Esophagus muscularis mucosa (tissue), 4 donors: ENCODE measurements around the gene WDR3. TPM values are rescaled to one million over a fixed set of nuclear protein-coding genes. Genes with fewer than 3 reads are reported as not detected.
A peak's percentile ranks its signal among the peaks of the same experiment; 100 is the strongest.

Experiments
- DNase-seq: peaks from one replicate; pipeline ENCODE4 v3.0.0-alpha.2; 2017; ENCODE audit errors: extremely low spot score
- H3K27ac ChIP-seq, 4 donors: fragments of 200-600 bp; sonication (generic); replicated peaks in 1 of 4; 1 replicate in 3 of 4; 2 replicates in 1 of 4; pipeline ENCODE4 v1.5.1; 2016 to 2019; ENCODE audit warnings: mild to moderate bottlenecking in 1 of 4
- H3K27me3 ChIP-seq, 4 donors: fragments of 200-600 bp; sonication (generic); one replicate each; pipeline versions ENCODE4 v1.5.1 to v1.6.0; 2016 to 2019
- H3K36me3 ChIP-seq, 4 donors: fragments of 200-600 bp; sonication (generic); one replicate each; pipeline ENCODE4 v1.5.1; 2016 to 2019
- H3K4me1 ChIP-seq, 4 donors: fragments of 200-600 bp; sonication (generic); one replicate each; pipeline ENCODE4 v1.5.1; 2016 to 2019
- H3K4me3 ChIP-seq, 4 donors: fragments of 200-600 bp; sonication (generic); 1 replicate in 2 of 4; 2 replicates in 2 of 4; pipeline ENCODE4 v1.5.1; 2016 to 2019; ENCODE audit warnings: mild to moderate bottlenecking in 4 of 4, moderate library complexity in 1 of 4
- H3K9me3 ChIP-seq, 4 donors: fragments of 200-600 bp; sonication (generic); 1 replicate in 3 of 4; 2 replicates in 1 of 4; pipeline ENCODE4 v1.5.1; 2016 to 2019
- EP300 ChIP-seq: sonication (generic); formaldehyde crosslinking; IDR thresholded peaks from one replicate; pipeline ENCODE4 v1.6.1; 2017; ENCODE audit warnings: antibody characterized with exemption
- POLR2A ChIP-seq: fragments of 450-650 bp; IDR thresholded peaks from one replicate; pipeline ENCODE4 v1.6.1; 2017; ENCODE audit warnings: antibody characterized with exemption, moderate library complexity, mild to moderate bottlenecking, low read depth
- POLR2AphosphoS5 ChIP-seq, 2 donors: sonication (generic); formaldehyde crosslinking; IDR thresholded peaks; one replicate each; pipeline ENCODE4 v1.6.1; 2017; ENCODE audit warnings: antibody characterized with exemption in 2 of 2
- WGBS: methylation state at CpG from one replicate; pipeline ENCODE4 v1.1.5; 2018; 5-methylcytosine and 5-hydroxymethylcytosine counted together
- intact Hi-C: fragments of 100-400 bp; cut with DNase I; formaldehyde crosslinking; loops from one replicate; pipeline ENCODE4 v1.15.1; 2023
- total RNA-seq, 4 donors: library from RNA; depleted of rRNA; stranded (reverse); fragments of >200 nt; gene quantifications; one replicate each; pipeline versions ENCODE4 v1.1.0 to v1.2.1, GENCODE V29; 2016
- TF ChIP-seq, protein P1 (sequence below), 3 experiments: fragments of 200-600 bp in 2 of 3; fragments of 450-650 bp in 1 of 3; sonication (generic) in 2 of 3; IDR thresholded peaks; one replicate each; pipeline ENCODE4 v1.5.1; 2017 to 2019; ENCODE audit warnings: antibody characterized with exemption in 3 of 3, mild to moderate bottlenecking in 2 of 3, moderate library complexity in 1 of 3

Gene WDR3
- total RNA-seq, 4 donors from 2014 or later, result 6.2 to 12.4 (median 9.1) TPM

DNA sequence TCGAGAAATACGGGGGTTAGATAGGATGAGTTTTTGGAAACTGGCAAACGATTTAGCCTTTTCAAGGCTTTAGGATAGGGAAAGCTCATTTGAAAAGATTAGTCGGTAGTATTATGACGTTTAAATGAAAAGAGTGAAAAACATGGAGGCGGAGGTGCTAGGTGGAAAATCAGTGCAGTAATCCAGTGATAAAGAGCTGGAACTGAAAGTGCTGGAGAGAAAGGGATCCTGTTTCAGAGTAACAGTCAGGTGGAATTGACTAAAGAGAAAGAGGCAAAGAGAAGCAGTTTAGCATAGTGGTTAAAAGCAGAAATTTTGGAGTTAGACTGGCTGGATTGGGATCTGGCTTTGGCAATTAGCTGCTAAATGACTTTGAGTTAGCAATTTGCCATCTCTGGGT lies 945 bp downstream of the WDR3 start:
- 8% methylated on average over 6 of the region's 6 CpGs for WGBS
- intact Hi-C loops, result no loop called here
- Histone ChIP-seq H3K4me1 (peaks cover 19 to 39% (median 31%) of the 10 kb centered on the region in 4 donors), H3K36me3 (peaks cover 0 to 17% (median 8%) of the 10 kb centered on the region in 4 donors), H3K27ac (peak overlapping the region in 1 of 4 donors; percentile 93), H3K9me3 (no peaks in the 10 kb centered on the region), H3K4me3 (peak overlapping the region; percentile 82 to 97 (median 92)), H3K27me3 (no peaks in the 10 kb centered on the region)
- DNase-seq, result no peak
- no peak for TF ChIP-seq POLR2AphosphoS5 (IDR thresholded peaks at IDR 0.05)
- TF ChIP-seq POLR2A, result no peak
- TF ChIP-seq, protein P1, sequence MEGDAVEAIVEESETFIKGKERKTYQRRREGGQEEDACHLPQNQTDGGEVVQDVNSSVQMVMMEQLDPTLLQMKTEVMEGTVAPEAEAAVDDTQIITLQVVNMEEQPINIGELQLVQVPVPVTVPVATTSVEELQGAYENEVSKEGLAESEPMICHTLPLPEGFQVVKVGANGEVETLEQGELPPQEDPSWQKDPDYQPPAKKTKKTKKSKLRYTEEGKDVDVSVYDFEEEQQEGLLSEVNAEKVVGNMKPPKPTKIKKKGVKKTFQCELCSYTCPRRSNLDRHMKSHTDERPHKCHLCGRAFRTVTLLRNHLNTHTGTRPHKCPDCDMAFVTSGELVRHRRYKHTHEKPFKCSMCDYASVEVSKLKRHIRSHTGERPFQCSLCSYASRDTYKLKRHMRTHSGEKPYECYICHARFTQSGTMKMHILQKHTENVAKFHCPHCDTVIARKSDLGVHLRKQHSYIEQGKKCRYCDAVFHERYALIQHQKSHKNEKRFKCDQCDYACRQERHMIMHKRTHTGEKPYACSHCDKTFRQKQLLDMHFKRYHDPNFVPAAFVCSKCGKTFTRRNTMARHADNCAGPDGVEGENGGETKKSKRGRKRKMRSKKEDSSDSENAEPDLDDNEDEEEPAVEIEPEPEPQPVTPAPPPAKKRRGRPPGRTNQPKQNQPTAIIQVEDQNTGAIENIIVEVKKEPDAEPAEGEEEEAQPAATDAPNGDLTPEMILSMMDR (IDR thresholded peaks at IDR 0.05), result no peak
- no peak for TF ChIP-seq EP300

DNA sequence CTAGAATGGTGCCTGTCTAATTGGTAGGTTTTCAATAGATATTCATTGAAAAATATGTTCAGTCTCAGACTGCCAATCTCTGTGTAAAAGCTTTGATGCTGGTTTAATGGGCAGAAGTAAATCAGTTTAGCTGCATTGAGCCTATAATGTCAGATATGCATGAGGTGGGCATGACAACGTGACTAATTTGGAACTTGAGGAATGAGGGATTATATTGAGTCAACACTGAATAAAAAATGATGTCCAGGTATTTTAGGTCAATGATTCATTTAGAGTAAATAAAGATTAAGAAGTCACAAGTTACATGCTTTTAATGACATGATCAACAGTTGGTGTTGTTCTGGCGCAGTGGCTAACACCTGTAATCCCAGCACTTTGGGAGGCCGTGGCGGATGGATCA lies 3.0 kb downstream of the WDR3 start:
- intact Hi-C loops, result no loop called here
- 93% methylated on average over 4 of the region's 4 CpGs for whole genome bisulfite sequencing

DNA sequence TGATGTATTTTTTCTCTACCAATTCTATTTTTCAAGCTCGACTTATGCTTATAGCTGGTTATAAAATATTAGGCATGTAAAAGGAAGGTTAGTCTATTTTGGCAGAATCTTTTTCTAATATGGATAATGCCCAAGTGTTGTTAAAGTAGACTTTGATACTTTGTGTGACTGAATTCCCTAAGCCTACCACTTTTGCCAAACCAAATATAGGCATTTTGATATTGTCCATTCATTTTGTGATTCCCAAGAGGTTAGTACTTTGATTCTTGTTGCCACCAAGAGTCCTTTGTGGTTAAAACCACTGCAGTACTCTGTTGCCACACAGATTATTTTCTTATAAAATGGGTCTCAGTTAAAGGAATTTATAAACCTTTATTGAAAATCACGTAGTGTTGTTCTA lies 4.2 kb downstream of the WDR3 start:
- Histone ChIP-seq H3K9me3 (no peaks in the 10 kb centered on the region), H3K27me3 (no peaks in the 10 kb centered on the region), H3K36me3 (peaks cover 4 to 45% (median 26%) of the 10 kb centered on the region in 4 donors), H3K27ac (no peak overlapping the region), H3K4me3 (no peak overlapping the region), H3K4me1 (peaks cover 9 to 21% (median 17%) of the 10 kb centered on the region in 4 donors)
- TF ChIP-seq EP300, result no peak
- TF ChIP-seq POLR2A, result no peak
- TF ChIP-seq, protein P1 (IDR thresholded peaks at IDR 0.05), result no peak
- no peak for TF ChIP-seq POLR2AphosphoS5 (IDR thresholded peaks at IDR 0.05)
- no peak for DNase-seq
- intact Hi-C loops, result no loop called here
- 90% methylated on average over 2 of the region's 2 CpGs for WGBS

More for the DNA sequence above, 3.0 kb downstream of the WDR3 start:
- Histone ChIP-seq H3K36me3 (peaks cover 4 to 33% (median 17%) of the 10 kb centered on the region in 4 donors), H3K27ac (no peak overlapping the region), H3K4me1 (peaks cover 19 to 33% (median 28%) of the 10 kb centered on the region in 4 donors), H3K4me3 (no peak overlapping the region), H3K27me3 (no peaks in the 10 kb centered on the region), H3K9me3 (no peaks in the 10 kb centered on the region)
- TF ChIP-seq EP300, result no peak
- TF ChIP-seq POLR2AphosphoS5 (IDR thresholded peaks at IDR 0.05), result no peak
- TF ChIP-seq, protein P1 (IDR thresholded peaks at IDR 0.05), result no peak
- TF ChIP-seq POLR2A, result no peak
- no peak for DNase-seq

DNA sequence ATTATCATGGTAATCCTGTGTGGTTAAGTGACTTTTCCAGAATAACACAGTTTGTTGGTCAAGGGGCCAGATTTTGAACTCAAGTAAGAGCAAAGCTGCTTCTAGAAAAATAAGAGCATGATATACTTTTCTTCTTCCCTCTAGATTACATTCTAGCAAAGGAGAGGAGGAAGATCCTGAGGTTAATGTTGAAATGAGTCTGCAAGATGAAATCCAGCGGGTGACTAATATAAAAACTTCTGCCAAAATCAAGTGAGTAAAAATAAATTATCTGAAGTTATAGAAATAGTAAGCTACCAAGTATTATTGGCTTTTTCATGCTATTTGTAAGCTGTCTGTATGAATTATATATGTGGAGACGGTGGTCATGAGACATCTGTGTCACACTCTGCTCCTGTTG lies 12.8 kb downstream of the WDR3 start:
- 96% methylated on average over 2 of the region's 2 CpGs for WGBS
- TF ChIP-seq POLR2AphosphoS5 (IDR thresholded peaks at IDR 0.05) (no peak), POLR2A (no peak), EP300 (no peak)
- TF ChIP-seq, protein P1 (IDR thresholded peaks at IDR 0.05), result no peak
- no peak for DNase-seq
- intact Hi-C loops, result no loop called here
- Histone ChIP-seq H3K27me3 (no peaks in the 10 kb centered on the region), H3K27ac (no peak overlapping the region), H3K36me3 (peaks cover 79 to 100% (median 94%) of the 10 kb centered on the region in 4 donors), H3K4me1 (no peaks in the 10 kb centered on the region), H3K4me3 (no peak overlapping the region), H3K9me3 (no peaks in the 10 kb centered on the region)

DNA sequence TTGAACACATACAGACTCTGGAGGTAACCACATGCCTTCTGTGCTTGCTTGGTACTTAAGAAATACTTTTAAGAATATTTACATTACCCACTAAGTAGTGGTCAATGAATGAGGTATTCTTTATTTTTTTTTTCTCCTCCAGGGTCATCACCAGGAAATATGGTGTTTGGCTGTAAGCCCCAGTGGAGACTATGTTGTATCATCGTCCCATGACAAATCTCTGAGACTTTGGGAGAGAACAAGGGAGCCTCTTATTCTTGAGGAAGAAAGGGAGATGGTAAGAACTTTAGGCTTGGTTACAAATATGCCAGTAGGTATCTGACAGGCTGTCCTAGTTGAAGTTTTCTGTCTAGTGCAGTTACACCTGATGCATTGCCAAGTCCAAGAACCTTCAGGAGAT lies 22.8 kb downstream of the WDR3 start:
- peaks cover 62 to 98% (median 83%) of the 10 kb centered on the region in 4 donors for H3K36me3 ChIP-seq
- TF ChIP-seq POLR2AphosphoS5 (IDR thresholded peaks at IDR 0.05) (no peak), POLR2A (no peak), EP300 (no peak)
- TF ChIP-seq, protein P1 (IDR thresholded peaks at IDR 0.05), result no peak

More for the DNA sequence above, 22.8 kb downstream of the WDR3 start:
- intact Hi-C loops, result no loop called here
- no peaks in the 10 kb centered on the region for H3K9me3 ChIP-seq
- no peak for DNase-seq
- no peak overlapping the region for H3K27ac ChIP-seq
- WGBS, result 95% methylated on average over 1 of the region's 1 CpG
- no peaks in the 10 kb centered on the region for H3K27me3 ChIP-seq
- no peak overlapping the region for H3K4me3 ChIP-seq
- no peaks in the 10 kb centered on the region for H3K4me1 ChIP-seq
